Endothelial cell of umbilical vein (primary cell): ENCODE results near the gene ARL5C. TPM values are rescaled to one million over a fixed set of nuclear protein-coding genes. Genes with fewer than 3 reads are reported as not detected.

Experiments used
- BruUV-seq: library from RNA; stranded (reverse); fragments of 400-500 nt; replicated peaks from 2 replicates; lab custom pipeline; 2021; lab: Mats Ljungman, UMichigan
- CTCF ChIA-PET: fragments of 300-600, 350-600 bp; sonication (Branson Sonifier 250); formaldehyde crosslinking; loops from one replicate; lab custom pipeline; 2021; ENCODE audit warnings: antibody characterized with exemption, inconsistent platforms; lab: Charles Lee
- POLR2A ChIA-PET: fragments of 300-600, 350-600 bp; sonication (Branson Sonifier 250); formaldehyde crosslinking; loops from one replicate; lab custom pipeline; 2021; ENCODE audit warnings: antibody characterized with exemption, inconsistent platforms; lab: Charles Lee
- DNase-seq: peaks from one replicate; pipeline ENCODE4 v3.0.0-alpha.2; 2011; ENCODE audit warnings: low read depth, low spot score
- FAIRE-seq: peaks from 2 replicates; lab custom pipeline; 2011; peaks lifted over from hg19 to GRCh38; lab: Jason Lieb, UNC
- H2AFZ ChIP-seq: 2 replicates; pipeline ENCODE4 v1.6.0; 2012; ENCODE audit warnings: low read depth, low read length, control low read depth, inconsistent platforms
- H3K27ac ChIP-seq: 2 replicates; pipeline ENCODE4 v1.5.1; 2011; ENCODE audit warnings: low read depth, mild to moderate bottlenecking, control low read depth, low read length, moderate library complexity; ENCODE audit not compliant: insufficient read depth
- H3K27me3 ChIP-seq, 2 experiments: 2 replicates each; pipeline versions ENCODE4 v1.6.0 to v1.6.1; 2011; ENCODE audit warnings: low read length in 2 of 2, mixed read lengths in 1 of 2; ENCODE audit not compliant: control insufficient read depth in 2 of 2, insufficient read depth in 2 of 2
- H3K36me3 ChIP-seq, 2 experiments: 2 replicates in 1 of 2; 3 replicates in 1 of 2; pipeline ENCODE4 v1.5.1; 2011; ENCODE audit warnings: low read length in 2 of 2, mild to moderate bottlenecking in 1 of 2, moderate library complexity in 1 of 2; ENCODE audit not compliant: control insufficient read depth in 2 of 2, insufficient read depth in 2 of 2; ENCODE audit errors: extremely low read depth in 1 of 2
- H3K4me1 ChIP-seq: 3 replicates; pipeline ENCODE4 v1.5.1; 2011; ENCODE audit warnings: mild to moderate bottlenecking, low read length; ENCODE audit not compliant: control insufficient read depth, insufficient read depth; ENCODE audit errors: extremely low read depth
- H3K4me2 ChIP-seq: 2 replicates; pipeline ENCODE4 v1.6.1; 2011; ENCODE audit warnings: low read length, control low read depth, mixed read lengths; ENCODE audit not compliant: insufficient read depth
- H3K4me3 ChIP-seq, 3 experiments: fragments of 200-600 bp in 1 of 3; sonication (generic), shearing (Covaris generic) in 1 of 3; replicated peaks in 1 of 3; 2 replicates each; pipeline ENCODE4 v1.5.1; 2011 to 2016; ENCODE audit warnings: control low read depth in 3 of 3, low read length in 3 of 3, mild to moderate bottlenecking in 2 of 3, inconsistent platforms in 1 of 3, low read depth in 1 of 3, moderate library complexity in 1 of 3; ENCODE audit not compliant: insufficient read depth in 1 of 3
- H3K79me2 ChIP-seq: 2 replicates; pipeline ENCODE4 v1.6.0; 2012; ENCODE audit warnings: low read length, inconsistent platforms; ENCODE audit not compliant: control insufficient read depth, insufficient read depth
- H3K9ac ChIP-seq: replicated peaks from 2 replicates; pipeline ENCODE3; 2011; ENCODE audit warnings: low read length, control low read depth; ENCODE audit not compliant: insufficient read depth; ENCODE audit errors: extremely low read depth
- H3K9me1 ChIP-seq: replicated peaks from 3 replicates; pipeline ENCODE4 v1.6.0; 2011; ENCODE audit warnings: mild to moderate bottlenecking, low read length; ENCODE audit not compliant: control insufficient read depth, insufficient read depth; ENCODE audit errors: extremely low read depth
- H3K9me3 ChIP-seq: replicated peaks from 2 replicates; pipeline ENCODE4 v1.5.1; 2012; ENCODE audit warnings: low read length, inconsistent platforms; ENCODE audit not compliant: control insufficient read depth, insufficient read depth
- H4K20me1 ChIP-seq: replicated peaks from 2 replicates; pipeline ENCODE3; 2011; ENCODE audit warnings: mild to moderate bottlenecking, low read length; ENCODE audit not compliant: control insufficient read depth, insufficient read depth; ENCODE audit errors: extremely low read depth
- CTCF ChIP-seq, 2 donors: IDR thresholded peaks; 1 replicate in 1 of 2; 2 replicates in 1 of 2; pipeline ENCODE4 v1.5.1; 2011; ENCODE audit warnings: low read length in 2 of 2, mild to moderate bottlenecking in 2 of 2, moderate library complexity in 2 of 2, control low read depth in 1 of 2, inconsistent platforms in 1 of 2, low read depth in 1 of 2; ENCODE audit not compliant: insufficient read depth in 1 of 2; ENCODE audit errors: extremely low read depth in 1 of 2
- EZH2 ChIP-seq: IDR thresholded peaks from 2 replicates; pipeline ENCODE4 v1.6.1; 2012; ENCODE audit warnings: borderline replicate concordance, low read depth, mild to moderate bottlenecking, moderate library complexity, low read length, inconsistent platforms; ENCODE audit not compliant: severe bottlenecking
- FOS ChIP-seq: IDR thresholded peaks from 2 replicates; pipeline ENCODE4 v1.6.1; 2011; ENCODE audit warnings: mild to moderate bottlenecking, low read length, moderate library complexity, borderline replicate concordance; ENCODE audit not compliant: insufficient read depth
- GATA2 ChIP-seq: IDR thresholded peaks from 2 replicates; pipeline ENCODE4 v1.7.0; 2011; ENCODE audit warnings: low read depth, mild to moderate bottlenecking, moderate library complexity, mixed read lengths, low read length; ENCODE audit not compliant: insufficient read length, insufficient read depth
- JUN ChIP-seq: IDR thresholded peaks from 2 replicates; pipeline ENCODE4 v1.6.1; 2011; ENCODE audit warnings: borderline replicate concordance, low read depth; ENCODE audit not compliant: insufficient read length, insufficient read depth
- MYC ChIP-seq: IDR thresholded peaks from one replicate; pipeline ENCODE4 v1.6.1; 2011; ENCODE audit warnings: mild to moderate bottlenecking, low read depth, low read length
- POLR2A ChIP-seq: IDR thresholded peaks from 2 replicates; pipeline ENCODE4 v1.6.1; 2012; ENCODE audit warnings: low read depth, mild to moderate bottlenecking, control low read depth, low read length
- POLR2AphosphoS5 ChIP-seq: IDR thresholded peaks from 2 replicates; pipeline ENCODE4 v1.6.1; 2012; ENCODE audit warnings: low read depth, mild to moderate bottlenecking, control low read depth, low read length, moderate library complexity; ENCODE audit not compliant: insufficient read depth
- dilution Hi-C: fragments of 300-500 bp; cut with MboI; formaldehyde crosslinking; loops from one replicate; pipeline ENCODE4 v1.15.0; 2019; ENCODE audit warnings: low sequenced_read_pairs; ENCODE audit not compliant: extremely low pct_ligation_motif_present
- intact Hi-C: fragments of 100-400 bp; cut with micrococcal nuclease; formaldehyde crosslinking; loops from one replicate; pipeline ENCODE4 v1.10.0; 2022
- polyA plus RNA-seq, 4 experiments: library from polyadenylated mRNA; depleted of rRNA in 3 of 4; stranded (reverse) in 3 of 4; unstranded in 1 of 4; fragments of >200 nt; gene quantifications; 2 replicates each; pipeline versions ENCODE4 v1.2.1 to v1.2.3, GENCODE V29; 2011 to 2012; ENCODE audit warnings: missing spikeins in 1 of 4
- total RNA-seq: library from RNA; stranded (reverse); gene quantifications from 2 replicates; pipeline ENCODE4 v1.2.3, GENCODE V29; 2021
- TF ChIP-seq, protein P1 (sequence below): IDR thresholded peaks from 2 replicates; pipeline ENCODE4 v1.6.1; 2011; ENCODE audit not compliant: insufficient read depth, insufficient read length

The ARL5C gene
- total and polyA plus RNA-seq, 2 donors (not counting 3 experiments of a cell fraction or from before 2014, with no cell fraction given) = not detected

DNA sequence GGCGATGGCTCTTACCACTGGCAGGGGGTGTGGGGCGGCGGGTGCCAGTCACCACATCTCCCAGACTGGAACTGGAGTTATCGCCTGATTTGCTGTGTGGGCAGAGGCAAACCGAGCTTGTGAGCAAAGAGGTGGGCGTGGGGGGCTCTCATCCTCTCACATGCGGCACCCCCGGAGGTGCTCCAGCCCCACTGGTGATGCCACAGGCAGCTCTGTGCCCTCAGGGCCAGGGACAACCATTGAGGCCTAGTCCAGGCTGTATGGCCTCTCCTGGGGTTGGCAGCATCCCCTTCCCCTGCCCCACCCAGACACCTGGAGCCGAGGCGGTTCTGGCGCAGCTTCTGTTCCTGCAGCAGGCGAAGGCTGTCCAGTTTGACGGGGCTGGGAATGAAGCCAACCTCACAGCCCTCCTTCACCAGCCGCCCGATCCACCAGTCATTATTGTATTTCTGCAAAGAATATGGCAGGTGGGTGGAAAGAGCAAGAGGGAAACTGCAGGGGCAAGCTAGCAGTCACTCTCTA lies 20.6 kb upstream of the ARL5C start:
- CTCF ChIA-PET = interaction anchor here (0.9 kb wide), 1 partner anchor 13 kb away, joined by 3 read pairs; no protein-coding TSS in a partner anchor
- Histone ChIP-seq H3K9me1 (no peaks in the 10 kb centered on the region), H3K79me2 (no peaks in the 10 kb centered on the region), H4K20me1 (no peaks in the 10 kb centered on the region), H3K9ac (no peak overlapping the region), H3K27me3 (no peaks in the 10 kb centered on the region), H3K27ac (no peak overlapping the region), H3K4me2 (no peak overlapping the region), H3K9me3 (no peaks in the 10 kb centered on the region), H3K4me1 (no peaks in the 10 kb centered on the region), H3K36me3 (peaks cover 6 to 42% of the 10 kb centered on the region in 2 experiments), H2AFZ (no peak overlapping the region), H3K4me3 (no peak overlapping the region)
- no TSS peak for BruUV-seq
- dilution Hi-C loops (no loop called here), intact Hi-C loops (no loop called here)
- POLR2A ChIA-PET = no interaction called here
- TF ChIP-seq CTCF (IDR thresholded peaks at IDR 0.05; ENCODE audit: extremely low read depth in 1 of 2, insufficient read depth in 1 of 2, low read depth in 1 of 2, low read length in 2 of 2) (no peak), EZH2 (no peak), POLR2AphosphoS5 (no peak), POLR2A (no peak), JUN (no peak), FOS (no peak), MYC (no peak), GATA2 (no peak)
- TF ChIP-seq, protein P1, sequence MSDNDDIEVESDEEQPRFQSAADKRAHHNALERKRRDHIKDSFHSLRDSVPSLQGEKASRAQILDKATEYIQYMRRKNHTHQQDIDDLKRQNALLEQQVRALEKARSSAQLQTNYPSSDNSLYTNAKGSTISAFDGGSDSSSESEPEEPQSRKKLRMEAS = no peak
- DNase-seq = no peak
- FAIRE-seq = no peak
